Large intestine (tissue), 3 donors: ENCODE measurements around the gene POLE. TPM values are rescaled to one million over a fixed set of nuclear protein-coding genes. Genes with fewer than 3 reads are reported as not detected.

Source experiments
- DNase-seq, 2 donors: peaks; one replicate each; pipeline versions ENCODE4 v3.0.0 to v3.0.0-alpha.2; 2013
- H3K27ac ChIP-seq: one replicate; pipeline ENCODE4 v1.5.1; 2013; ENCODE audit warnings: low read length
- H3K27me3 ChIP-seq: 2 replicates; pipeline ENCODE4 v1.6.1; 2013; ENCODE audit warnings: low read length; ENCODE audit not compliant: control insufficient read depth, insufficient read depth
- H3K36me3 ChIP-seq: 2 replicates; pipeline ENCODE4 v1.6.1; 2013; ENCODE audit warnings: low read length; ENCODE audit not compliant: control insufficient read depth, insufficient read depth
- H3K4me1 ChIP-seq: one replicate; pipeline ENCODE4 v1.6.1; 2013; ENCODE audit warnings: low read length; ENCODE audit not compliant: control insufficient read depth, insufficient read depth
- H3K4me3 ChIP-seq: one replicate; pipeline ENCODE4 v1.5.1; 2013; ENCODE audit warnings: low read length
- H3K9me3 ChIP-seq: one replicate; pipeline ENCODE4 v1.6.1; 2013; ENCODE audit warnings: mild to moderate bottlenecking, low read depth, low read length, moderate library complexity; ENCODE audit not compliant: control insufficient read depth
- WGBS: methylation state at CpG from one replicate; pipeline ENCODE4 v1.1.5; 2013; ENCODE audit warnings: low lambda C conversion rate; ENCODE audit not compliant: insufficient coverage; 5-methylcytosine and 5-hydroxymethylcytosine counted together
- polyA plus RNA-seq: library from polyadenylated mRNA; unstranded; fragments of 120-200 nt; gene quantifications from one replicate; pipeline ENCODE4 v1.2.1, GENCODE V29; 2013

The POLE gene
- polyA plus RNA-seq, 1 donor: 48.1 TPM

- no CpG with 5 or more reads among the region's 12 CpGs for WGBS
- no peak overlapping the region for H3K27ac ChIP-seq
- H3K27me3 ChIP-seq: no peaks in the 10 kb centered on the region
- H3K9me3 ChIP-seq: no peaks in the 10 kb centered on the region
- peaks cover 75% of the 10 kb centered on the region for H3K36me3 ChIP-seq
- no peak for DNase-seq
- no peak overlapping the region for H3K4me3 ChIP-seq
- no peaks in the 10 kb centered on the region for H3K4me1 ChIP-seq
These were observed 110.4 kb downstream of the POLE start for GRCh38 chr12:132576701-132577100.

- no peak overlapping the region for H3K27ac ChIP-seq
- DNase-seq: no peak
- no peaks in the 10 kb centered on the region for H3K27me3 ChIP-seq
- H3K9me3 ChIP-seq: no peaks in the 10 kb centered on the region
- H3K4me3 ChIP-seq: no peak overlapping the region
- H3K36me3 ChIP-seq: peaks cover 69% of the 10 kb centered on the region
- H3K4me1 ChIP-seq: no peaks in the 10 kb centered on the region
- WGBS: no CpG with 5 or more reads among the region's 11 CpGs
These were observed 111.5 kb downstream of the POLE start for GRCh38 chr12:132575661-132576060.

DNA sequence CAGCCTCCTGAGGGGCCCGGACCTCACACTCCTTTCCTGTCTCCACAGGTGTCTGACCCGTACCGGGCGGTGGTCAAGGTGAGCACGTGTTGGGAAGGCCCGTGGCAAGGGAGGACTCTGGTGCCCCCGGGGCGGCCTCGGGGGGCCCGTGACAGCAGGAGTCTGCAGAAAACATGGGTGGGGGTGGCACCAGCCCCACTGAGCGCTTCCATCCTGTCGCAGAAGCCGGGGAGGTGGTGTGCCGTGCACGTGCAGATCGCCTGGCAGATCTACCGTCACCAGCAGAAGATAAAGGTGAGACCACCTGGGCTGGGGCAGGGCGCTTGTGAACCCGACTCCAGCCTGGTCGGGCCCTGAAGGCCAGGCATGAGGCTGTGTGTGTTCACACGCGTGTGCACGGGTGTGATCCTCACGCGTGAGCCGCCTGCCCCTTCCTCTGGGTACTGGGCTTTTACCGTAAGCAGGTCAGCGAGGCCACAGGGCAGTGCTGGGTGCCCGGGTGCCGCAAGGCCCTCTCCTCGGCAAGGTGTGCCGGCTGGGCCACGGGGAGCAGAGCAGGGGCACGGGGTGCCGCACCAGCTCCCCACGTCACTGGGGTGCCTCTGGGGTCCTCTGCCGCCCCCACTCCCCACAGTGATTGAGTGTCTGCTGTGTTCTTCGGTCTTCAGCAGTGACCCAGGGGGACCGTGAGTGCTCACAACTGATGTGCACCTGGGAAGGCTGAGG, 112.7 kb downstream of the POLE start:
- WGBS: no CpG with 5 or more reads among the region's 39 CpGs
- Histone ChIP-seq H3K9me3 (no peaks in the 10 kb centered on the region), H3K4me1 (no peaks in the 10 kb centered on the region), H3K27me3 (no peaks in the 10 kb centered on the region), H3K27ac (no peak overlapping the region), H3K36me3 (peaks cover 67% of the 10 kb centered on the region), H3K4me3 (no peak overlapping the region)
- DNase-seq: no peak

Other genes starting within 250 kb of the POLE start
- gene FBRSL1, start 197.2 kb downstream of the POLE start, polyA plus RNA-seq: 57.1 TPM
- gene LRCOL1, start 76.8 kb downstream of the POLE start, polyA plus RNA-seq: 0.40 TPM
- 24.1 TPM for gene P2RX2, start 68.6 kb downstream of the POLE start, polyA plus RNA-seq
- 45.5 TPM for gene PXMP2, start 245 bp upstream of the POLE start, polyA plus RNA-seq
- gene PGAM5, start 23.5 kb upstream of the POLE start, polyA plus RNA-seq: 23.3 TPM
- 60.2 TPM for gene ANKLE2, start 74.5 kb upstream of the POLE start, polyA plus RNA-seq
- gene GOLGA3, start 141.5 kb upstream of the POLE start, polyA plus RNA-seq: 31.9 TPM
- 31.9 TPM for gene CHFR, start 200.3 kb upstream of the POLE start, polyA plus RNA-seq